ENCODE results near the gene DYNLRB1.

- TF ChIP-seq CTCF (IDR thresholded peaks at IDR 0.05) (no peak), POLR2A (IDR thresholded peaks at IDR 0.05) (no peak)
These were observed 20.9 kb upstream of the DYNLRB1 start for GRCh38 chr20:34495307-34495706.

Measured in thyroid gland (tissue), 4 donors.